ENCODE measurements around the gene WNT9A.

GRCh38 chr1:227938911-227939790, 8.6 kb downstream of the WNT9A start:
- TF ChIP-seq EZH2 (IDR thresholded peaks at IDR 0.05) (no peak), POLR2AphosphoS5 (IDR thresholded peaks at IDR 0.05; ENCODE audit: borderline replicate concordance, low read depth, low read length) (no peak)
